Keratinocyte (primary cell): ENCODE results near the gene MPPED1.

Experiments
- EZH2 ChIP-seq: IDR thresholded peaks from one replicate; pipeline ENCODE4 v1.6.1; 2012; ENCODE audit warnings: inconsistent platforms, mild to moderate bottlenecking, low read length, moderate library complexity
- TF ChIP-seq, protein P1 (sequence below), 3 experiments: IDR thresholded peaks in 1 of 3; conservative IDR thresholded peaks in 1 of 3; optimal IDR thresholded peaks in 1 of 3; 2 replicates in 2 of 3; 3 replicates in 1 of 3; pipeline versions ENCODE3 to v1.5.1; 2011; ENCODE audit warnings: low read length in 3 of 3, mild to moderate bottlenecking in 3 of 3, moderate library complexity in 2 of 3, control low read depth in 1 of 3, inconsistent platforms in 1 of 3; ENCODE audit not compliant: insufficient read depth in 2 of 3; ENCODE audit errors: extremely low read depth in 1 of 3

DNA sequence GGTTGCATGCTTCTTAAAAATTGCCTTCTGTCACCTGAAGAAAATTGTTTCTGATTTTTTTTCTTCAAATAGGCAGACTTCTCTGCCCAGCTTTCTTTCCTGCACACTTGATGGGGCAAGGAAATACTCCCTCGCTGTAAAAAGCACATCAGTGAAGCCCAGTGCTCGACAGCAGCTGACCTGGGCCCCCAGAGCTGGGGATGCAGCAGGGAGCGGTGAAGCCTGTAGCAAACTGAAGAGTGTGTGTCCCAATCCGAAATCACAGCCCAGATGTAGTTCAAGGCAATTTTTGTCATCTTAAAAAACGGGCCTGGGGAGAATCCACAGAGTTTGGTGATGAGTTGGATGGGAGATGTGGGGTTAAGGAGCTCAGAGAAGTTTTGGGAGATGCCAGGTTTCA is 27.0 kb upstream of the MPPED1 start:
- TF ChIP-seq, protein P1, sequence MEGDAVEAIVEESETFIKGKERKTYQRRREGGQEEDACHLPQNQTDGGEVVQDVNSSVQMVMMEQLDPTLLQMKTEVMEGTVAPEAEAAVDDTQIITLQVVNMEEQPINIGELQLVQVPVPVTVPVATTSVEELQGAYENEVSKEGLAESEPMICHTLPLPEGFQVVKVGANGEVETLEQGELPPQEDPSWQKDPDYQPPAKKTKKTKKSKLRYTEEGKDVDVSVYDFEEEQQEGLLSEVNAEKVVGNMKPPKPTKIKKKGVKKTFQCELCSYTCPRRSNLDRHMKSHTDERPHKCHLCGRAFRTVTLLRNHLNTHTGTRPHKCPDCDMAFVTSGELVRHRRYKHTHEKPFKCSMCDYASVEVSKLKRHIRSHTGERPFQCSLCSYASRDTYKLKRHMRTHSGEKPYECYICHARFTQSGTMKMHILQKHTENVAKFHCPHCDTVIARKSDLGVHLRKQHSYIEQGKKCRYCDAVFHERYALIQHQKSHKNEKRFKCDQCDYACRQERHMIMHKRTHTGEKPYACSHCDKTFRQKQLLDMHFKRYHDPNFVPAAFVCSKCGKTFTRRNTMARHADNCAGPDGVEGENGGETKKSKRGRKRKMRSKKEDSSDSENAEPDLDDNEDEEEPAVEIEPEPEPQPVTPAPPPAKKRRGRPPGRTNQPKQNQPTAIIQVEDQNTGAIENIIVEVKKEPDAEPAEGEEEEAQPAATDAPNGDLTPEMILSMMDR (optimal IDR thresholded peaks at IDR 0.05 in 1 of 3, IDR thresholded peaks at IDR 0.05 in 1 of 3, conservative IDR thresholded peaks at IDR 0.05 in 1 of 3; ENCODE audit: extremely low read depth in 1 of 3, insufficient read depth in 2 of 3, low read length in 3 of 3): no peak
- no peak for TF ChIP-seq EZH2
